ENCODE results near the gene CFDP1.

CFDP1 gene

GRCh38 chr16:75293173-75293572, 140.1 kb downstream of the CFDP1 start:
- no peak for DNase-seq (ENCODE audit: low read depth in 1 of 2, low spot score in 1 of 2)
- TF ChIP-seq GABPA (IDR thresholded peaks at IDR 0.05; ENCODE audit: low read depth) (no peak), CTCF (IDR thresholded peaks at IDR 0.05; ENCODE audit: insufficient read depth, low read length) (no peak), REST (IDR thresholded peaks at IDR 0.05; ENCODE audit: insufficient replicate concordance, low read depth) (no peak), SPI1 (IDR thresholded peaks at IDR 0.05; ENCODE audit: borderline replicate concordance, low read depth) (no peak), POLR2AphosphoS5 (IDR thresholded peaks at IDR 0.05; ENCODE audit: low read depth) (no peak)
- Histone ChIP-seq H3K4me3 (replicated peaks; ENCODE audit: insufficient read depth, low read length) (no peak overlapping the region), H3K27ac (replicated peaks) (no peak overlapping the region), H3K27me3 (ENCODE audit: insufficient read depth, poor library complexity, severe bottlenecking) (peaks cover 13% of the 10 kb centered on the region)

GRCh38 chr16:75292691-75293090, 140.6 kb downstream of the CFDP1 start:
- no peak for DNase-seq (ENCODE audit: low read depth in 1 of 2, low spot score in 1 of 2)
- peaks cover 13% of the 10 kb centered on the region for H3K27me3 ChIP-seq (ENCODE audit: insufficient read depth, poor library complexity, severe bottlenecking)
- TF ChIP-seq GABPA (IDR thresholded peaks at IDR 0.05; ENCODE audit: low read depth) (no peak), CTCF (IDR thresholded peaks at IDR 0.05; ENCODE audit: insufficient read depth, low read length) (no peak), POLR2AphosphoS5 (IDR thresholded peaks at IDR 0.05; ENCODE audit: low read depth) (no peak)
- no peak overlapping the region for H3K27ac ChIP-seq (replicated peaks)
- no peak overlapping the region for H3K4me3 ChIP-seq (replicated peaks; ENCODE audit: insufficient read depth, low read length)

- Histone ChIP-seq H3K4me3 (replicated peaks; ENCODE audit: insufficient read depth, low read length) (no peak overlapping the region), H3K27ac (replicated peaks) (no peak overlapping the region), H3K27me3 (ENCODE audit: insufficient read depth, poor library complexity, severe bottlenecking) (peaks cover 29% of the 10 kb centered on the region)
- peak in 1 of 2 experiments; percentile 18 for DNase-seq (ENCODE audit: low read depth in 1 of 2, low spot score in 1 of 2)
- TF ChIP-seq POLR2AphosphoS5 (IDR thresholded peaks at IDR 0.05; ENCODE audit: low read depth): no peak
- TF ChIP-seq SPI1 (IDR thresholded peaks at IDR 0.05; ENCODE audit: borderline replicate concordance, low read depth): no peak
- TF ChIP-seq REST (IDR thresholded peaks at IDR 0.05; ENCODE audit: insufficient replicate concordance, low read depth): no peak
- no peak for TF ChIP-seq GABPA (IDR thresholded peaks at IDR 0.05; ENCODE audit: low read depth)
- no peak for TF ChIP-seq CTCF (IDR thresholded peaks at IDR 0.05; ENCODE audit: insufficient read depth, low read length)
Measured at GRCh38 chr16:75289189-75289588, 144.1 kb downstream of the CFDP1 start.

GRCh38 chr16:75288596-75289120, 144.6 kb downstream of the CFDP1 start:
- peaks cover 29% of the 10 kb centered on the region for H3K27me3 ChIP-seq (ENCODE audit: insufficient read depth, poor library complexity, severe bottlenecking)
- DNase-seq (ENCODE audit: low read depth in 1 of 2, low spot score in 1 of 2): peak; percentile 86 to 92
- TF ChIP-seq POLR2AphosphoS5 (IDR thresholded peaks at IDR 0.05; ENCODE audit: low read depth) (peak; percentile 100), GABPA (IDR thresholded peaks at IDR 0.05; ENCODE audit: low read depth) (no peak), REST (IDR thresholded peaks at IDR 0.05; ENCODE audit: insufficient replicate concordance, low read depth) (no peak), SPI1 (IDR thresholded peaks at IDR 0.05; ENCODE audit: borderline replicate concordance, low read depth) (peak; percentile 69; the same call in 1 of the 2 replicates)
- H3K27ac ChIP-seq (replicated peaks): no peak overlapping the region
- no peak overlapping the region for H3K4me3 ChIP-seq (replicated peaks; ENCODE audit: insufficient read depth, low read length)
